ENCODE data around the gene TOR1AIP1.

The TOR1AIP1 gene

GRCh38 chr1:179950651-179951050 lies 68.6 kb downstream of the TOR1AIP1 start:
- TF ChIP-seq POLR2AphosphoS5 (IDR thresholded peaks at IDR 0.05; ENCODE audit: low read depth, low read length) (no peak), TAF1 (IDR thresholded peaks at IDR 0.05; ENCODE audit: borderline replicate concordance, insufficient read depth, low read length) (no peak), FOXP2 (optimal IDR thresholded peaks at IDR 0.05; ENCODE audit: borderline replicate concordance, extremely low read depth, extremely low read length, insufficient read depth) (no peak), SIN3A (IDR thresholded peaks at IDR 0.05; ENCODE audit: borderline replicate concordance, insufficient read depth, low read length) (no peak)
- TF ChIP-seq, protein P1, sequence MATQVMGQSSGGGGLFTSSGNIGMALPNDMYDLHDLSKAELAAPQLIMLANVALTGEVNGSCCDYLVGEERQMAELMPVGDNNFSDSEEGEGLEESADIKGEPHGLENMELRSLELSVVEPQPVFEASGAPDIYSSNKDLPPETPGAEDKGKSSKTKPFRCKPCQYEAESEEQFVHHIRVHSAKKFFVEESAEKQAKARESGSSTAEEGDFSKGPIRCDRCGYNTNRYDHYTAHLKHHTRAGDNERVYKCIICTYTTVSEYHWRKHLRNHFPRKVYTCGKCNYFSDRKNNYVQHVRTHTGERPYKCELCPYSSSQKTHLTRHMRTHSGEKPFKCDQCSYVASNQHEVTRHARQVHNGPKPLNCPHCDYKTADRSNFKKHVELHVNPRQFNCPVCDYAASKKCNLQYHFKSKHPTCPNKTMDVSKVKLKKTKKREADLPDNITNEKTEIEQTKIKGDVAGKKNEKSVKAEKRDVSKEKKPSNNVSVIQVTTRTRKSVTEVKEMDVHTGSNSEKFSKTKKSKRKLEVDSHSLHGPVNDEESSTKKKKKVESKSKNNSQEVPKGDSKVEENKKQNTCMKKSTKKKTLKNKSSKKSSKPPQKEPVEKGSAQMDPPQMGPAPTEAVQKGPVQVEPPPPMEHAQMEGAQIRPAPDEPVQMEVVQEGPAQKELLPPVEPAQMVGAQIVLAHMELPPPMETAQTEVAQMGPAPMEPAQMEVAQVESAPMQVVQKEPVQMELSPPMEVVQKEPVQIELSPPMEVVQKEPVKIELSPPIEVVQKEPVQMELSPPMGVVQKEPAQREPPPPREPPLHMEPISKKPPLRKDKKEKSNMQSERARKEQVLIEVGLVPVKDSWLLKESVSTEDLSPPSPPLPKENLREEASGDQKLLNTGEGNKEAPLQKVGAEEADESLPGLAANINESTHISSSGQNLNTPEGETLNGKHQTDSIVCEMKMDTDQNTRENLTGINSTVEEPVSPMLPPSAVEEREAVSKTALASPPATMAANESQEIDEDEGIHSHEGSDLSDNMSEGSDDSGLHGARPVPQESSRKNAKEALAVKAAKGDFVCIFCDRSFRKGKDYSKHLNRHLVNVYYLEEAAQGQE (IDR thresholded peaks at IDR 0.05; ENCODE audit: insufficient read depth in 1 of 2, low read depth in 2 of 2, low read length in 2 of 2) = no peak

GRCh38 chr1:179951383-179952144 lies 69.5 kb downstream of the TOR1AIP1 start:
- TF ChIP-seq, protein P1 (IDR thresholded peaks at IDR 0.05; ENCODE audit: insufficient read depth in 1 of 2, low read depth in 2 of 2, low read length in 2 of 2) = no peak
- TF ChIP-seq FOXP2 (optimal IDR thresholded peaks at IDR 0.05; ENCODE audit: borderline replicate concordance, extremely low read depth, extremely low read length, insufficient read depth) = no peak
- TF ChIP-seq TAF1 (IDR thresholded peaks at IDR 0.05; ENCODE audit: borderline replicate concordance, insufficient read depth, low read length) = no peak
- no peak for TF ChIP-seq POLR2AphosphoS5 (IDR thresholded peaks at IDR 0.05; ENCODE audit: low read depth, low read length)
- no peak for TF ChIP-seq SIN3A (IDR thresholded peaks at IDR 0.05; ENCODE audit: borderline replicate concordance, insufficient read depth, low read length)

DNA sequence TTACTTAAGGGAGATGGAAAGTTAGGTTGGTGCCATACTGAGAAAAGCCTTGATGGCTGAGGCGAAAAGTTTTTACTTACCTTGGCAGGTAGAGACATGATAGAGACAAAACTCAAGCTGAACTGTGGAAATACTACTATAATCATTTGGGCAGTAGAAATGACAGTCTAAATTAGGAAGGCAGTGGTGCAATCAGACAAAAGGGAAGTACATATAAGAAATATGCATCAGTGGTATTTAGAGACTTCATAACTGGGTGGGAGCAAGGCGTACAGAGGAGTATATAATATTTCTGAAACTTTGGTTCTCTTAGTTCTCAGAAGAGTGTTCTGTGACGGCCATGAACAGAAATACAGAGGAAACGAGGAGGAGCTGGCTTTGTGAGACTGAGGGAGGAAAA lies 70.1 kb downstream of the TOR1AIP1 start:
- TF ChIP-seq TAF1 (IDR thresholded peaks at IDR 0.05; ENCODE audit: borderline replicate concordance, insufficient read depth, low read length) = no peak
- TF ChIP-seq, protein P1 (IDR thresholded peaks at IDR 0.05; ENCODE audit: insufficient read depth in 1 of 2, low read depth in 2 of 2, low read length in 2 of 2) = no peak
- TF ChIP-seq POLR2AphosphoS5 (IDR thresholded peaks at IDR 0.05; ENCODE audit: low read depth, low read length) = no peak
- TF ChIP-seq FOXP2 (optimal IDR thresholded peaks at IDR 0.05; ENCODE audit: borderline replicate concordance, extremely low read depth, extremely low read length, insufficient read depth) = no peak

DNA sequence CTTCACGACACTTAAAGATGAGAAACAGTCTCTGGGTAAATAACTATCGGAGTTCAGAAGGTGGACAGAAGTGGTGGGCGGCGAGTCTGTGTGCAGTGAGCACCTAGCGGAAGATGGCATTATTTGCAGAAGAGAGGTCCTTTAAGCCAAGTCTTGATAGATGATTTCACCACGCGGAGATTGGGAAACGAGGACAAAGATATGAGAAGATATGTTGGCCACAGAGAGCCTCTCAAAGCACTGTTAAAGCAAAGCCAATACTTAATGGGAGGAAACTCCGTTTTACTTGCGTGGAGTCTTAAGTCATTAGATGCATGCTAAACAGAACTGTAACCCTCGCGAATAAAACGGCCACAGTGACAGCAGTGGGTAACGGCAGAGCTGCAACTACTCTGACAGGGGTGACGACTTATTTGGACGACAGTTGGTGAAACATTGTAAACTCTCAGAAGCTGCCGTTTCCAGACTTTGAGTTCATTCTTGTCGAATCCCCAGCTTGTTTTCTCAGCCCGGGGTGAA lies 71.9 kb downstream of the TOR1AIP1 start:
- no peak for TF ChIP-seq SIN3A (IDR thresholded peaks at IDR 0.05; ENCODE audit: borderline replicate concordance, insufficient read depth, low read length)
- TF ChIP-seq POLR2AphosphoS5 (IDR thresholded peaks at IDR 0.05; ENCODE audit: low read depth, low read length) = no peak
- TF ChIP-seq, protein P1 (IDR thresholded peaks at IDR 0.05; ENCODE audit: insufficient read depth in 1 of 2, low read depth in 2 of 2, low read length in 2 of 2) = no peak
- TF ChIP-seq TAF1 (IDR thresholded peaks at IDR 0.05; ENCODE audit: borderline replicate concordance, insufficient read depth, low read length) = no peak

Data from PFSK-1 (cell line).